ENCODE measurements around the gene MED12. TPM values are rescaled to one million over a fixed set of nuclear protein-coding genes. Genes with fewer than 3 reads are reported as not detected.

The MED12 gene
- total RNA-seq, 1 donor from 2014 or later: 23.3 TPM

Other genes starting within 250 kb of the MED12 start
- not detected for gene TEX11, start 209.9 kb upstream of the MED12 start, total RNA-seq
- gene SLC7A3, start 187.5 kb upstream of the MED12 start, total RNA-seq: not detected
- gene SNX12, start 50.3 kb upstream of the MED12 start, total RNA-seq: 57.3 TPM
- gene FOXO4, start 22.7 kb upstream of the MED12 start, total RNA-seq: 6.4 TPM
- gene CXorf65, start 11.9 kb upstream of the MED12 start, total RNA-seq: not detected
- 1.9 TPM for gene IL2RG, start 7.0 kb upstream of the MED12 start, total RNA-seq
- 0.08 TPM for gene NLGN3, start 26.2 kb downstream of the MED12 start, total RNA-seq
- 0.12 TPM for gene GJB1, start 104.6 kb downstream of the MED12 start, total RNA-seq
- gene ZMYM3, start 135.5 kb downstream of the MED12 start, total RNA-seq: 8.5 TPM
- gene NONO, start 165.0 kb downstream of the MED12 start, total RNA-seq: 192 TPM
- 0.56 TPM for gene ITGB1BP2, start 183.2 kb downstream of the MED12 start, total RNA-seq
- gene TAF1, start 247.8 kb downstream of the MED12 start, total RNA-seq: 16.7 TPM

Measured in esophagus mucosa (tissue), 1 donor.